Prostate gland (tissue), 2 donors: Measurements from ENCODE around the gene TP53BP2.

Source experiments
- CTCF ChIP-seq, 4 experiments: fragments of 200-600 bp in 2 of 4; fragments of 450-650 bp in 2 of 4; sonication (generic) in 2 of 4; IDR thresholded peaks; 1 replicate in 3 of 4; 2 replicates in 1 of 4; pipeline ENCODE4 v1.5.1; 2016 to 2019; ENCODE audit warnings: antibody characterized with exemption in 4 of 4, mild to moderate bottlenecking in 2 of 4, moderate library complexity in 2 of 4
- POLR2A ChIP-seq: fragments of 450-650 bp; IDR thresholded peaks from one replicate; pipeline ENCODE4 v1.6.1; 2016; ENCODE audit warnings: antibody characterized with exemption, mild to moderate bottlenecking

GRCh38 chr1:223848536-223848935 lies 2.8 kb upstream of the TP53BP2 start:
- no peak for TF ChIP-seq CTCF (IDR thresholded peaks at IDR 0.05)
- no peak for TF ChIP-seq POLR2A
